Activated CD4-positive, alpha-beta T cell treated with anti-CD3 and anti-CD28 coated beads, Interleukin-2, Interleukin-4, amounts not matched to agents 100 ng/mL and 50 ng/mL, durations not matched to agents 16 hours and 8 hours (primary cell): Measurements from ENCODE around the gene TLL1.
A peak's percentile ranks its signal among the peaks of the same experiment; 100 is the strongest.

Experiments used
- DNase-seq: peaks from one replicate; pipeline ENCODE4 v3.0.0-alpha.2; 2020; ENCODE audit warnings: low spot score

TLL1 gene

DNA sequence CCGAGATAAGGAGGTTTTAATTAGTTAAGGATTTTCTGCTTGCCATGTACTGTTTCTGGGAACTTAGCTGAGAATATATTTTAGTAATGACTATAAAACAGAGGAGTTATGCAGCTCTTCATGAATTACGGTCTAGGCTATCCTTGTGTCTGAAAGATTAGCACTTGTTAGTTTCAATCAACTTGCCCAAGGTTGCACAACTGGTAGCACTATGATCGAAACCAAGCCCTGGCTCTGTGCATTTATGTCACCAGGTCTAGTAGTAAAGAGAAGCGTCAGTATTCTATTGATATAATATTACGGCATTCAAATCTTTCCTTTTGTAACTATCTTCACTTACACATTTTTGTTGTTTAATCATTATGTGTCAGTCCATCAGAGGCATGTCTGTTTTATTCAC, 176.0 kb downstream of the TLL1 start:
- no peak for DNase-seq

GRCh38 chr4:166064721-166065120, 191.7 kb downstream of the TLL1 start:
- no peak for DNase-seq

DNA sequence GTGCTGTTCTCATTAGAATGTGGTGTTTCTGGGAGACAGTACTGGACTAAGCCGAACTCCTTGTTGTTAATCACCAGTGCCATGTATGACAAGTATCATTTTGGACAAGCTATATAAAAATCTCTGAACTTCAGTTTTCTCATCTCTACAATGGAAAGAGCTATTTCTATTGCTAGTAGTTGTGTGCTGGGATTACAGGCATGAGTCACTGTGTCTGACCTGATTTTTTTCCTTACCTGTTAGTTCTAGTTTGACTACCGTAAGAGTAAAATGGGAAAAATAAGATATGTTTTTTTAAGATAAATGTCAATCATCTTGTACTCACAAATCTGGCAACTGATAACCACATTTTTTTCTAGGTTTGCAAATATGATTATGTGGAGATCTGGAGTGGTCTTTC, 192.3 kb downstream of the TLL1 start:
- no peak for DNase-seq

GRCh38 chr4:166066936-166067335, 193.9 kb downstream of the TLL1 start:
- no peak for DNase-seq

DNA sequence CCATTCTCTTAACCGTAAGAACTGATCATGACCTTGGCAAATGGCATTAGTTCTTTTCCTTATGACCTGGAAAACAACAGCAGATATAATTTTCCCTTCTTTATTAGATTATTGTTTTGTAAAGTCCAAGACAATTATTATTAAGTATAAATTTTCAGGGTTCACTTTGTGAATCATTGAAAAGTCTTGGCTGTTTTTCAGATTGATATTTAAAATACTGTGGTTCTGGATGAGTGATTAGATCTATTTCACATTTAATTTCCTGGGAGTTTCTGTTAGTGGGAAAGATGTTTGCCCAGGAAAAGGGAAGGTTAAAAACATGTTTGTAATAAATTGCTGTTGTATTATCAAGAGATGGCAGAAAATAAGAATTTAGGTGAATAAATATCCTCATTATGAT, 194.9 kb downstream of the TLL1 start:
- DNase-seq, result no peak

DNA sequence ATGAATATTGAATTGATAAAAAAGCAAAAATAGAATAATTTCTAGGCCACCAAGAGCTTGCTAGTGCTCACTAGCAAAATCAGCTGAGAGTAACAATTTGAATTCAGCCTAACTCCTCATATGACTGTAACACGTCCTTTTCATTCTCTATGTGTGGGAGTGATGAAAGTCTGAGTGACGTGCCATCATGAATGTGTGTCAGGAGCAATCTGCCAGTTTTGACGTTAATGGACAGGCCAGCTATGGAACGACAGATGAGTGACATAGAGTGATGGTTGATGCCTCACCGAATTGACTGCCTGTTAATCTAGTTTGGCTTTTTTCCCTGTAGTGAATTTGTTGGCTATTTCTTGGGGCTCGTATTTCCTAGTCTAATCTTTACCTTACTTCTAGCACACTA, 200.7 kb downstream of the TLL1 start:
- no peak for DNase-seq

DNA sequence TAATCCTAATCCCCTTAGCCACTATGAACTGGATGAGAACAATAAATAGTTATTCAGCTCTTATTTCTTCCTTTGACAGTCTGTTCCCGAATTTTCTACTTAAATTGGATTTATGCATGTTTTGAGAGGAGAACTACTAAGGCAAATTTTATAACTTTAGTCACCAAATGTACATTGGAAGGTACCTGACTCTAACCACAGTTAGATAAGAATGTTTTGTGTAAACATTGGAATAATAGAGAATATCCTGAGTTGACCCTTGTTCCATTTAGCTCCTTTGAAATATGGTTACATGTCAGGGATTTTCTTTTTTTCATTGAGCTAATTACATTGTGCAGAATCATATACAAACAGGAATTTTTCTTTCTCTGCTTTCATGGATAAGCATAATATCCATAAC, 202.6 kb downstream of the TLL1 start:
- no peak for DNase-seq

GRCh38 chr4:166077782-166078181, 204.7 kb downstream of the TLL1 start:
- DNase-seq, result no peak

DNA sequence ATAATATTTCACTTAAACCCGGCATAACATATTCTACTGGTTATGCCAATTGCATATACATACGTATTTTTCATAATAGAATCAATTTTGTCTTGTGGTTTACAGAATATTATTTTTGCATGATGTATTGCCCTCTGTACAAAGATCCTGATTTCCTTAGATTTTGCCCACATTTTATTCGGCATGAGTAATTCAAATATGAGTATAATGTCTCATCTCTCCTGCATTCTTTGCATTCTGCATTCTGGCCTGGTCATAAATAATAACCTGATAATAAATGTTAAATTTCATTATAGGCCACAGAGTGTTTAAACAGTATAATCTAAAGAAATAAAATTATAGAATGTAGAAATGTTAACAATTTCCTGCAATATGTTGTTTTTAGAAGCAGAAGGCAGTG, 205.3 kb downstream of the TLL1 start:
- DNase-seq, result no peak

DNA sequence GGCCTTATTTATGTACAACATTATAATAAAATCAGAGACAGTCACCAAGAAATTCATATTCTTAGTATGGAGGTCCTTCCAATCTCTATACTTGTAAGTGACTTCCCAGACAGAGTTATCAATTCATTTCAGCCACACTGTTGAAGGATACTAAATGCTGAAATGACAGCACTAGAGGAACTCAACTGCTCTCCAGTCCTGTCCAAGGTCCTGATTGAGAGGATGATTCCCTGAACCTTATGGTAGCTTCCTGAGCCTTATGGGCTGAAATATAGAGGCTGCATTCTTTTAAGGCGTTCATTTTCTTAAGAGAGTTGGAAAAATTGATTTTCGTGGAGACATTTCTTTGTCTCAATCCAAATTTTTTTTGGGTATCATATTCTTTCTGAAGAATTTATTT, 205.9 kb downstream of the TLL1 start:
- no peak for DNase-seq

- no peak for DNase-seq
Observed at GRCh38 chr4:166087569-166087968, 214.5 kb downstream of the TLL1 start.

GRCh38 chr4:166088576-166088975, 215.5 kb downstream of the TLL1 start:
- no peak for DNase-seq

GRCh38 chr4:166091146-166091545, 218.1 kb downstream of the TLL1 start:
- no peak for DNase-seq

- peak; percentile 31 for DNase-seq
Observed at GRCh38 chr4:166091912-166092510, 219.0 kb downstream of the TLL1 start.

DNA sequence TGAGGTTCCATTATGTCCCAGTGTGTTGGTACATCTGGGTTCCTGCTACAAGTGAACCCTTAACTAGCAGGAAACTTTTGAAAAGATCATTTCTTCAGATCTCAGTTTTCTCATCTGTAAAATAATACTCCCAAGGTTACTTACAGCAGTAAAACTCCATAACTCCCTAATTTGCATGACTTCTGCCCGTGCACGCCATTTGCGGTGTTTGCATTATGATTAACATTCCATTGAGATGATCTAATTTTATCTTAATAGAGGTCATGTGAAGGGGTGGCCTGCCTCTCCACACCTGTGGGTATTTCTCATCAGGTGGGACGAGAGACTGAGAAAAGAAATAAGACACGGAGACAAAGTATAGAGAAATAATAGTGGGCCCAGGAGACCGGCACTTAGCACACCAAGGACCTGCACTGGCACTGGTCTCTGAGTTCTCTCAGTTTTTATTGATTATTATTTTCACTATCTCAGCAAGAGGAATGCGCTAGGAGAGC, 219.8 kb downstream of the TLL1 start:
- DNase-seq, result no peak

DNA sequence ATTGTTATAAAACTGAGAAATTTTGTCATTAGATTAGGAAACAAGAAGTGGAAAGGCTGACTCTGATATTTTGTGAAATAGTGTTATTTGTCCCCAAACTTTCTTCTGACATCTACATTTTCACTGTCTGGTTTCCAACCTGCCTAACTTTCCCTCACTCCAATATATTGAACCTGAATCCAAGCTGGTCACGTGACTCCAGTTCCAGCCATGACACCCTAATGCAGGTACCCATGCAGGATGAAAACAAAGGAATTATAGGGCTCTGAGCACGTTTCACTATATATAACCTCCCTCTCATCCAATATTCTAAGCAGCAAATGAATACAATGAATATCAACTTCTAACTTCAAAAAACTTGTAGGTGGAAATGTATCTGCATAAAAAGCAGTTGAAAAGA, 231.6 kb downstream of the TLL1 start:
- DNase-seq, result no peak

DNA sequence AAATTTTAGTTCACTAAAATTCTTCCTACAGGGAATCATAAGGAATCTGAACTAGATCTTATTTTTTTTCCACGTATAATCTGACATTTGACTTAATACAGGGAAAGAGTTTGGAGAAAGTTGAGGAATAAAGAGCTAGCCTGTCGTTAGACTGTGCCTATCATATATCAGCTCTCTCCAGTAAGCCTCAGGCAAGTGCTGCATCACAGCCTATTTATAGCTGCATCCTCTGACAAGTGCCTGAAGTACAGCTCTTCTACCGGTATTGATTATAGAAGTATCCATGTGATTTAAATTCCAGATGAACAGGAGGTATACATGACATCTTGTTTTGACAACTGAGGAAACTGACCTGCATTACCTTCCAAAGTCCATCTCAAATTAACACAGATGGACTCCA, 248.9 kb downstream of the TLL1 start:
- no peak for DNase-seq

DNA sequence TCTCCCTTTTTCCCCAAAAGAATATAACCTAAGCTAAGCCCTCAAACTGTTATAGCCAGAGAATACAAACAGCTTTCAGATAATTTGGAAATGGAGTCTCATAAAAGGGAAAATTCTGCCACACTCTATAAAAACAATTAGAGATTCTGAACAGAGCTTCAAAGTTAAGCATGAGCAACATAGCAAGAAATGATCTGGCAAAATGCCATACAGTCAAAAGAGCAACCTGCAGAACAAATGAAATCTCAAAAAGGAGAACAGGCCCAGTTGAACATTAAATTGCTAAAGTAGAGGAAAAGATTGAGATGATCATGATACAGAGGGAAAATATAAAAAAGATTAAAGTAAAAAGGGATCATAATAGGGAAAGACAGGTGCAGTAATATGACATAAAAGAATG, 250.5 kb downstream of the TLL1 start:
- DNase-seq, result no peak

- DNase-seq, result no peak
Observed at GRCh38 chr4:166128403-166128802, 255.4 kb downstream of the TLL1 start.

- no peak for DNase-seq
Observed at GRCh38 chr4:166134285-166134684, 261.2 kb downstream of the TLL1 start.

GRCh38 chr4:166140951-166141350, 267.9 kb downstream of the TLL1 start:
- no peak for DNase-seq

GRCh38 chr4:166143227-166143626, 270.2 kb downstream of the TLL1 start:
- DNase-seq, result peak; percentile 47

DNA sequence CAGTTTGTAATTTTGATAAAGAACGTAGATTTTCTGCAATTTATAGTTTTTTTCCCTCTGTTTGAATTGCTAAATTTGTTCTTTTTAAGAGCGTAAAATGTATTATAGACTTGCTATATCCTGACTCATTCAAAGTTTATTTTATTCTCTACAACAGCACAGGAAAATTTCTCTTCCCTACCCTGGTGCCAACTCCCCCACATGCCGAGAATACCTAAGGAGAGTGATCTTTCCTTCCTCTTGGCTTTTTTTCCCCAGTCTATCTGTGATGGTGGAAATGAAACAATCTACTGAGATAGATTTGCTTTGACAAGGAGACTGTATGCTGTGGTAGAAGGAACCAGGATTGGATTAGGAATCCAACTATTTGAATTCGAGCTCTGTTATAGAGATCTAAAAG, 271.6 kb downstream of the TLL1 start:
- DNase-seq, result no peak

GRCh38 chr4:166146806-166147540, 273.9 kb downstream of the TLL1 start:
- DNase-seq, result no peak
